RPMI8226 (cell line): ENCODE data around the gene BLOC1S6.

Experiments used
- DNase-seq: peaks from one replicate; pipeline ENCODE4 v3.0.0-alpha.2; 2015

BLOC1S6 gene

GRCh38 chr15:45588219-45588875 is 1.2 kb downstream of the BLOC1S6 start:
- DNase-seq: no peak

- no peak for DNase-seq
Observed at GRCh38 chr15:45589256-45589655, 2.1 kb downstream of the BLOC1S6 start.

GRCh38 chr15:45594319-45594718 is 7.1 kb downstream of the BLOC1S6 start:
- DNase-seq: no peak

GRCh38 chr15:45594835-45595530 is 7.8 kb downstream of the BLOC1S6 start:
- no peak for DNase-seq

GRCh38 chr15:45603881-45604280 is 16.7 kb downstream of the BLOC1S6 start:
- no peak for DNase-seq

GRCh38 chr15:45604326-45604725 is 17.1 kb downstream of the BLOC1S6 start:
- DNase-seq: no peak

GRCh38 chr15:45606413-45606812 is 19.2 kb downstream of the BLOC1S6 start:
- DNase-seq: no peak

- DNase-seq: no peak
Observed at GRCh38 chr15:45606841-45607240, 19.7 kb downstream of the BLOC1S6 start.

- DNase-seq: peak; percentile 43
Observed at GRCh38 chr15:45611305-45611704, 24.1 kb downstream of the BLOC1S6 start.

- no peak for DNase-seq
Observed at GRCh38 chr15:45612790-45613415, 25.7 kb downstream of the BLOC1S6 start.

- DNase-seq: no peak
Observed at GRCh38 chr15:45616901-45617323, 29.7 kb downstream of the BLOC1S6 start.

GRCh38 chr15:45618813-45619212 is 31.6 kb downstream of the BLOC1S6 start:
- DNase-seq: peak; percentile 41

- DNase-seq: no peak
Observed at GRCh38 chr15:45628136-45628535, 41.0 kb downstream of the BLOC1S6 start.

- no peak for DNase-seq
Observed at GRCh38 chr15:45630917-45631691, 43.9 kb downstream of the BLOC1S6 start.

- no peak for DNase-seq
Observed at GRCh38 chr15:45631776-45632175, 44.6 kb downstream of the BLOC1S6 start.

GRCh38 chr15:45634432-45635190 is 47.4 kb downstream of the BLOC1S6 start, which contains the start of gene SQOR:
Gene SQOR (plus strand): TSS chr15:45635029. CDS start chr15:45658924, 23,895 bp downstream.
- DNase-seq: peak; percentile 87

GRCh38 chr15:45635191-45635638 is 48.0 kb downstream of the BLOC1S6 start:
- peak; percentile 70 for DNase-seq

- peak; percentile 38 for DNase-seq
Observed at GRCh38 chr15:45635763-45636292, 48.6 kb downstream of the BLOC1S6 start.

- DNase-seq: peak; percentile 12
Observed at GRCh38 chr15:45637141-45637540, 50.0 kb downstream of the BLOC1S6 start.

GRCh38 chr15:45637552-45638033 is 50.4 kb downstream of the BLOC1S6 start:
- DNase-seq: peak; percentile 75

- no peak for DNase-seq
Observed at GRCh38 chr15:45640616-45641015, 53.4 kb downstream of the BLOC1S6 start.

- no peak for DNase-seq
Observed at GRCh38 chr15:45641374-45641781, 54.2 kb downstream of the BLOC1S6 start.
